Fibroblast of mammary gland (primary cell): ENCODE data around the gene CPSF6.
"Not testable (repeated sequence)": the region's sequence is repeated elsewhere in the genome, so short reads cannot be mapped to it uniquely, and the experiment has no call there.

Experiments
- DNase-seq: peaks from one replicate; pipeline ENCODE4 v3.0.0-alpha.2; 2010; ENCODE audit warnings: low read depth
- H3K4me3 ChIP-seq: 2 replicates; pipeline ENCODE4 v1.5.1; 2011; ENCODE audit warnings: low read depth, mild to moderate bottlenecking, low read length, moderate library complexity; ENCODE audit not compliant: control insufficient read depth
- CTCF ChIP-seq: conservative IDR thresholded peaks from 2 replicates; pipeline ENCODE4 v1.5.1; 2011; ENCODE audit warnings: low read depth, low read length, inconsistent platforms; ENCODE audit not compliant: control insufficient read depth, insufficient read depth

Gene CPSF6

DNA sequence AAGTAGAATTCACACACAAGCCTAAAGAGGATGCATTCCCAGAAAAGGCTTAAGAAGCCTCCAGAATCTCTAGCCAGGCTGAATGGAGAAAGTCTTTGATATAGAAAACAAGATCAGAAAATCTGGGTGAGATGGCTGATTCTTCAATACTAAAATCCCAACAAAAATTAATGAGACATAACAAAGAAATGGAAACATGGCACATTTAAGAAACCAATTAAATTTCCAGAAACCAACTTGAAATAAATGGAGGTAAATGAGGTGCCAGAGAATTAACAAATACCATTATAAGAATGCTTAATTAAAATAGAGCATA is 51.9 kb downstream of the CPSF6 start:
- H3K4me3 ChIP-seq, result no peak overlapping the region
- no peak for DNase-seq
- TF ChIP-seq CTCF, result no peak

DNA sequence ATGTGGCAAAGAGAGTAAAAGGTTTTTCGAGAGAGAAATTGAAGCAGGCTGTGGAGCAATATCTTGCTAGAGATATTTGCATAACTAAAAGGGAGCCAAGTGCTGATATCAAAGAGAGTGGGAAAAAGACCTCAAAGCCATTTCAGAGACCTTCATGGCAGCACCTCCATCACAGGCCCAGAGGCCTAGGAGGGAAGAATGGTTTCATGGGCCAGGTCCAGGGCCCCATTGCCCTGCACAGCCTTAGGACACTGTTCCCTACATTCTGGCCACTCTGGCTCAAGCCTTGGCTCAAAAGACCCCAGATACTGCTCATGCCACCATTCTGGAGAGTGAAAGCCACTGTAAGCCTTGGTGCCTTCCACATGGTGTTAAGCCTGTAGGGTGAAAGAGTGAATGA is 58.8 kb downstream of the CPSF6 start:
- TF ChIP-seq CTCF, result no peak
- no peak overlapping the region for H3K4me3 ChIP-seq
- no peak for DNase-seq

GRCh38 chr12:69298947-69299346 is 59.6 kb downstream of the CPSF6 start:
- no peak for DNase-seq
- TF ChIP-seq CTCF, result no peak
- H3K4me3 ChIP-seq, result no peak overlapping the region

DNA sequence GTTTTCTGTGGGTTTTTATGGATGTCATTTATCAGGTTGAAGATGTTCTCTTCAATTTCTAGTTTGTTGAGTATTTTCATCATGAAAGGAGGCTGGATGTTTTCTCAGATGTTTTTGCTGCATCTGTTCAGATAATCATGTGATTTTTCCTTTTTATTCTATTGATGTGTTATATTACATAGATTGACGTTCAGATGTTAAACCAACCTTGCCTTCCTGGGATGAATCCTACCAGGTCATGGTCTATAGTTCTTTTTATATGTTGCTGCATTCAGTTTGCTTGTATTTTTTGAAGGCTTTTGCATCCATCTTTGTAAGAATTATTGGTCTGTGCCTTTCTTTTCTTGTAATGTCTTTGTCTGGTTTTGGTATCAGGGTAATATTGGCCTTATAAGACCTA is 64.9 kb downstream of the CPSF6 start:
- no peak for DNase-seq
- no peak for TF ChIP-seq CTCF
- no peak overlapping the region for H3K4me3 ChIP-seq

DNA sequence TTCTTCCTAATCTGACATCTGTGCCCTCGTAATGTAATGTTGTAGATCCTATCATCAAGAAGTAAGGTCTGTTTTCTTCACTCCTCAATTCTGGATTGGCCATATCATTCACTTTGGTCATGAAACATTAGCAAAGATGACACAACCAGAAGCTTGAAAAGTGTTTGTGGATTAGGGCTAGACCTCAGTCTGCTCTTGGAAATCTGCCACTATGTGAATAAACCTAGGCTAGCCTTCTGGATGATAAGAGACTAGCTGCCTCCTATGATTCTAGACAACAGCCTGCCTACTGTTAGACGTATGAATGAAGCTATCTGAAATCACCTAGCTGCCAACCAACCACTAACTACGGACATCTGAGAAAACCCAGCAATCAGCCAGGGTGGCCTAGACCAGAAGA is 70.1 kb downstream of the CPSF6 start:
- TF ChIP-seq CTCF, result no peak
- no peak overlapping the region for H3K4me3 ChIP-seq
- DNase-seq, result no peak

DNA sequence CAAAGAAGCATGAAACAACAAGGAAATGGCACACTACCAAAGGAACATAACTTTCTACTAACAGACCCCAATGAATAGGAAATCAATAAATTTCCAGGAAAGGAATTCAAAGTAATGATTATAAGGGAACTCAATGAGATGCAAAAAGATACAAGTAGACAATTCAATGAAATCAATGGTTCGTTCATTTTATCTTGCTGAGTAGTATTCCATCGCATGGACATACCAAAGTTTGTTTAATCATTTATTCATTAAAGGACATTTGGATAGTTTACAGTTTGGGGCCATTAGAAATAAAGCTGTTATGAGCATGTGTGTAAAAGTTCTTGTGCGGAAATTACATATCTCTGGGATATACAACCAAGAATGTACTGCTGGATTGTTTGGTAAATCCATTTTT is 73.8 kb downstream of the CPSF6 start:
- no peak for DNase-seq

GRCh38 chr12:69316784-69317183 is 77.4 kb downstream of the CPSF6 start:
- H3K4me3 ChIP-seq, DNase-seq: not testable (repeated sequence)

More for the DNA sequence above, 73.8 kb downstream of the CPSF6 start:
- TF ChIP-seq CTCF, result no peak
- no peak overlapping the region for H3K4me3 ChIP-seq

DNA sequence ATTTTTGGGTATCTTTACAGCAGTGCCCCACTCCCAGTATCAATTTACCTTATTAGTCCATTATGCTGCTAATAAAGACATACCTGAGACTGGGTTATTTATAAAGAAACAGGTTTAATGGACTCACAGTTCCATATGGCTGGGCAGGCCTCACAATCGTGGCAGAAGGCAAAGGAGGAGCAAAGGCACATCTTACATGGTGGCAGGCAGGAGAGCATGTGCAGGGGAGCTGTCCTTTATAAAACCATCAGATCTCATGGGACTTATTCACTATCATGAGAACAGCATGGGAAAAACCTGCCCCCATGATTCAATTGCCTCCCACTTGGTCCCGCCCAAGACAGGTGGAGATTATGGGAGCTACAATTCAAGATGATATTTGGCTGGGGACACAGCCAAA is 77.9 kb downstream of the CPSF6 start:
- not testable (repeated sequence) for DNase-seq, H3K4me3 ChIP-seq
